HepG2 (cell line): ENCODE results near the gene ZNF225. TPM values are rescaled to one million over a fixed set of nuclear protein-coding genes. Genes with fewer than 3 reads are reported as not detected.
A peak's percentile ranks its signal among the peaks of the same experiment; 100 is the strongest.

Experiments used
- CCDC6 ChIP-seq: sonication (generic); formaldehyde crosslinking; IDR thresholded peaks from 2 replicates; pipeline ENCODE4 v1.8.1; 2022; ENCODE audit warnings: mild to moderate bottlenecking, missing genetic modification reagents, moderate library complexity
- FOXK1 ChIP-seq: sonication (generic); formaldehyde crosslinking; IDR thresholded peaks from 2 replicates; pipeline ENCODE4 v1.4.0; 2020; ENCODE audit warnings: low read depth, missing genetic modification reagents, borderline replicate concordance
- HHEX ChIP-seq: IDR thresholded peaks from 2 replicates; pipeline ENCODE4 v1.6.1; 2016; ENCODE audit warnings: control low read depth
- HIVEP1 ChIP-seq: sonication (generic); formaldehyde crosslinking; IDR thresholded peaks from 2 replicates; pipeline ENCODE4 v1.4.0; 2020; ENCODE audit warnings: mild to moderate bottlenecking, missing genetic modification reagents
- HMGXB4 ChIP-seq, 2 experiments: sonication (generic) in 1 of 2; formaldehyde crosslinking in 1 of 2; IDR thresholded peaks; 2 replicates each; pipeline versions ENCODE4 v1.4.0 to v1.6.1; 2018 to 2020; ENCODE audit warnings: missing genetic modification reagents in 2 of 2, borderline replicate concordance in 1 of 2, low read depth in 1 of 2, mild to moderate bottlenecking in 1 of 2, missing biosample characterization in 1 of 2
- ISL2 ChIP-seq: sonication (generic); formaldehyde crosslinking; IDR thresholded peaks from 2 replicates; pipeline ENCODE4 v1.5.0; 2020; ENCODE audit warnings: missing genetic modification reagents
- KLF11 ChIP-seq: IDR thresholded peaks from 2 replicates; pipeline ENCODE4 v1.6.1; 2016; ENCODE audit warnings: missing compliant biosample characterization
- KLF15 ChIP-seq: sonication (generic); formaldehyde crosslinking; IDR thresholded peaks from 2 replicates; pipeline ENCODE4 v1.8.1; 2023; ENCODE audit warnings: borderline replicate concordance, mild to moderate bottlenecking, inconsistent platforms, missing genetic modification reagents, mixed read lengths
- LBX2 ChIP-seq: sonication (generic); formaldehyde crosslinking; IDR thresholded peaks from 2 replicates; pipeline ENCODE4 v1.5.0; 2020; ENCODE audit warnings: missing genetic modification reagents, mild to moderate bottlenecking, borderline replicate concordance
- MYPOP ChIP-seq: sonication (generic); formaldehyde crosslinking; IDR thresholded peaks from 2 replicates; pipeline ENCODE4 v1.8.1; 2023; ENCODE audit warnings: mild to moderate bottlenecking, moderate library complexity, missing genetic modification reagents
- NCOA2 ChIP-seq: sonication (generic); formaldehyde crosslinking; IDR thresholded peaks from 2 replicates; pipeline ENCODE4 v1.8.0; 2022; ENCODE audit warnings: inconsistent platforms
- PCBP2 ChIP-seq: fragments of 200-400 bp; formaldehyde crosslinking; optimal IDR thresholded peaks from 2 replicates; pipeline ENCODE3; 2018; ENCODE audit warnings: low read length, low read depth; ENCODE audit not compliant: poor library complexity, severe bottlenecking
- SIX4 ChIP-seq: sonication (generic); formaldehyde crosslinking; IDR thresholded peaks from 2 replicates; pipeline ENCODE4 v1.4.0; 2020; ENCODE audit warnings: missing genetic modification reagents
- ZMYM4 ChIP-seq: sonication (generic); formaldehyde crosslinking; IDR thresholded peaks from 2 replicates; pipeline ENCODE4 v1.8.1; 2023; ENCODE audit warnings: mild to moderate bottlenecking, missing genetic modification reagents
- ZNF430 ChIP-seq: sonication (generic); formaldehyde crosslinking; IDR thresholded peaks from 2 replicates; pipeline ENCODE4 v1.9.0; 2021; ENCODE audit warnings: mild to moderate bottlenecking, missing genetic modification reagents
- ZNF460 ChIP-seq: sonication (generic); formaldehyde crosslinking; IDR thresholded peaks from 2 replicates; pipeline ENCODE4 v1.5.1; 2020; ENCODE audit warnings: missing genetic modification reagents, mild to moderate bottlenecking, borderline replicate concordance
- ZNF468 ChIP-seq: sonication (generic); formaldehyde crosslinking; IDR thresholded peaks from 2 replicates; pipeline ENCODE4 v1.8.0; 2022; ENCODE audit warnings: mild to moderate bottlenecking, moderate library complexity, missing genetic modification reagents
- ZNF512B ChIP-seq: sonication (generic); formaldehyde crosslinking; IDR thresholded peaks from 2 replicates; pipeline ENCODE4 v1.5.1; 2020; ENCODE audit warnings: missing genetic modification reagents, mild to moderate bottlenecking, borderline replicate concordance
- ZNF550 ChIP-seq: sonication (generic); formaldehyde crosslinking; IDR thresholded peaks from 2 replicates; pipeline ENCODE4 v1.4.0; 2020; ENCODE audit warnings: mild to moderate bottlenecking, missing genetic modification reagents, borderline replicate concordance
- ZNF562 ChIP-seq: sonication (generic); formaldehyde crosslinking; IDR thresholded peaks from 2 replicates; pipeline ENCODE4 v1.8.0; 2022; ENCODE audit warnings: missing genetic modification reagents, borderline replicate concordance
- ZNF775 ChIP-seq: sonication (generic); formaldehyde crosslinking; IDR thresholded peaks from 2 replicates; pipeline ENCODE4 v1.4.0; 2020; ENCODE audit warnings: missing genetic modification reagents, mild to moderate bottlenecking, moderate library complexity, borderline replicate concordance
- ZSCAN29 ChIP-seq: sonication (generic); formaldehyde crosslinking; conservative IDR thresholded peaks from 2 replicates; pipeline ENCODE4 v1.4.0; 2020; ENCODE audit warnings: mild to moderate bottlenecking, missing genetic modification reagents
- polyA plus RNA-seq, 8 experiments: library from polyadenylated mRNA; depleted of rRNA in 3 of 8; stranded (reverse) in 7 of 8; unstranded in 1 of 8; fragments of >200 nt; fragmentation: Illumina TruSeq in 4 of 8; extraction: Trizol in 4 of 8; gene quantifications; 2 replicates each; pipeline versions ENCODE4 v1.2.1 to v1.2.3, GENCODE V29; 2011 to 2016; ENCODE audit warnings: low read depth in 4 of 8, missing spikeins in 1 of 8, mixed read lengths in 1 of 8; ENCODE audit not compliant: insufficient read depth in 1 of 8
- total RNA-seq, 5 experiments: library from RNA; depleted of rRNA; stranded (reverse); fragments of >200 nt; fragmentation: Illumina TruSeq; extraction: Trizol; gene quantifications; 2 replicates each; pipeline ENCODE4 v1.2.3, GENCODE V29; 2016; ENCODE audit warnings: low read depth in 1 of 5

The ZNF225 gene
- total and polyA plus RNA-seq, 2 of the 13 experiments (the other 11 are each of a cell fraction or from before 2014, with no cell fraction given), result 0.87 to 3.3 TPM

GRCh38 chr19:44071824-44072542 lies 41.2 kb upstream of the ZNF225 start, which contains the start of gene ZNF284 (continued):
- TF ChIP-seq ZNF550 (CRISPR knock-in tag) (no peak), ZNF775 (CRISPR knock-in tag) (no peak), LBX2 (CRISPR knock-in tag) (no peak), ZNF562 (CRISPR knock-in tag) (no peak), HIVEP1 (CRISPR knock-in tag) (no peak), NCOA2 (CRISPR knock-in tag) (0 out of 2 replicates have a peak, but pooled peaks have one; percentile 50), HHEX (CRISPR knock-in tag) (no peak), SIX4 (peak; percentile 32; the same call in 1 of the 2 replicates), ZSCAN29 (CRISPR knock-in tag) (no peak), CCDC6 (CRISPR knock-in tag) (no peak), ZNF512B (no peak), MYPOP (peak; percentile 56), HMGXB4 (CRISPR knock-in tag; IDR thresholded peaks at IDR 0.05; ENCODE audit: borderline replicate concordance in 1 of 2, low read depth in 1 of 2) (peak; percentile 33 to 73; a peak in 1 of 4 replicates), ZNF430 (no peak), KLF11 (CRISPR knock-in tag) (no peak), ZMYM4 (CRISPR knock-in tag) (no peak), ZNF468 (CRISPR knock-in tag) (no peak), KLF15 (no peak), ISL2 (CRISPR knock-in tag) (peak; percentile 30; the same call in 1 of the 2 replicates), ZNF460 (CRISPR knock-in tag) (no peak), FOXK1 (CRISPR knock-in tag) (peak; percentile 47; the same call in 1 of the 2 replicates), PCBP2 (no peak)
